RWPE2 (cell line): ENCODE data around the gene MRNIP.

Experiments
- ATAC-seq: fragments of 200-7000 bp; cut with Tn5 transposase; 3 replicates; pipeline ENCODE4 v1.9.1; 2021; ENCODE audit warnings: low read depth
- DNase-seq: peaks from one replicate; pipeline ENCODE4 v3.0.0-alpha.2; 2020; ENCODE audit warnings: low spot score
- H3K27ac ChIP-seq: fragments of 450-650 bp; 2 replicates; pipeline ENCODE4 v1.5.1; 2017; ENCODE audit warnings: mild to moderate bottlenecking; ENCODE audit not compliant: poor library complexity, severe bottlenecking
- H3K27me3 ChIP-seq: fragments of 250-450 bp; sonication (Bioruptor Pico); 2 replicates; pipeline ENCODE4 v1.5.1; 2021; ENCODE audit warnings: mild to moderate bottlenecking, moderate library complexity; ENCODE audit not compliant: insufficient read depth, poor library complexity, severe bottlenecking
- H3K36me3 ChIP-seq: fragments of 250-450 bp; sonication (Bioruptor Pico); 2 replicates; pipeline ENCODE4 v1.5.1; 2020; ENCODE audit warnings: low read depth, mild to moderate bottlenecking, moderate library complexity
- H3K4me1 ChIP-seq: fragments of 250-450 bp; sonication (Bioruptor Pico); 2 replicates; pipeline ENCODE4 v1.5.1; 2021; ENCODE audit warnings: mild to moderate bottlenecking, moderate library complexity; ENCODE audit not compliant: insufficient read depth, poor library complexity, severe bottlenecking
- H3K4me3 ChIP-seq: fragments of 250-450 bp; sonication (Bioruptor Pico); 2 replicates; pipeline ENCODE4 v1.5.1; 2021; ENCODE audit warnings: mild to moderate bottlenecking, moderate library complexity; ENCODE audit not compliant: severe bottlenecking
- H3K9me3 ChIP-seq: fragments of 250-450 bp; sonication (Bioruptor Pico); 2 replicates; pipeline ENCODE4 v1.5.1; 2021; ENCODE audit warnings: mild to moderate bottlenecking, moderate library complexity; ENCODE audit not compliant: severe bottlenecking
- TF ChIP-seq, protein P1 (sequence below): fragments of 450-650 bp; IDR thresholded peaks from one replicate; pipeline ENCODE4 v1.5.1; 2017; ENCODE audit warnings: mild to moderate bottlenecking, moderate library complexity; ENCODE audit not compliant: poor library complexity, severe bottlenecking

MRNIP gene

DNA sequence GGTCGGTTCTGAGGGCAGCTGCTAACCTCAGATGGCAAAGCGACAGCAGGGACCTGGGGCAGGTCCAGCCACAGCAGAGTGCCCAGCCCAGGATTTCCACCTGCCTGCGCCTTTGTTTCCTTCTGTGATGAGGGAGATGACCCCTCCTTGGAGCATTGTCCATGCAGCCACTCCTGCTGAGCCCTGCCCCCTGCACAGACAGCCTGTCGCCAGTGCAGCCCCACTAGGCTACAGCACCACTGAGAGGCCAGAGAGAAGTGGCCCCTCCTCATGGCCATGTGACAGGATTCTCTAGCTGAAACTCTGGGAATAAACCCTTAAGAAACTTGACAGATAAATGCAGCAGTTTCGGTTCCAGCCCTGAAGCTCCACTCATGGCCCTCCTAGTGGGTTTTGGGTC, 10.5 kb upstream of the MRNIP start:
- peaks cover 48% of the 10 kb centered on the region for H3K36me3 ChIP-seq
- peak; percentile 48 for DNase-seq

DNA sequence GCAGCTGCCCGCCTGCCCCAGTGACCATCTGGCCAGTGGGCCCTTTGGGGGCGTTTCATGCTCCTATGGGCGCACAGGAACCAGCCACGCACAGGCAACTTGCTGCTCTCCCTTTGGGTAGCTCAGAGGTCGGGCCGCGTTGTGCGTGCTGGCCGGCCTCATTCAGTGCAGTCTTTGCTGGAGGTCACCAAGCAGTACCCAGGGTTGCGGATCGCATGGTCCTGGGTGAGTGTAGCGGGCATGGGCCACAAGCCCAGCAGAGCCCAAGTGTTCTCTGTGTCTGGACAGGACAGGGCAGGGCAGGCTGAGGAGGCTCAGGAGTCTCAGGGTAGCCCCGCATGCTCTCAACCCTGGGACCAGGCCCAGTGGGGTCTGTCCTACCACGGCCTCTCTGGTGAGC, 9.9 kb upstream of the MRNIP start:
- H3K4me1 ChIP-seq, result peaks cover 7% of the 10 kb centered on the region
- TF ChIP-seq, protein P1, sequence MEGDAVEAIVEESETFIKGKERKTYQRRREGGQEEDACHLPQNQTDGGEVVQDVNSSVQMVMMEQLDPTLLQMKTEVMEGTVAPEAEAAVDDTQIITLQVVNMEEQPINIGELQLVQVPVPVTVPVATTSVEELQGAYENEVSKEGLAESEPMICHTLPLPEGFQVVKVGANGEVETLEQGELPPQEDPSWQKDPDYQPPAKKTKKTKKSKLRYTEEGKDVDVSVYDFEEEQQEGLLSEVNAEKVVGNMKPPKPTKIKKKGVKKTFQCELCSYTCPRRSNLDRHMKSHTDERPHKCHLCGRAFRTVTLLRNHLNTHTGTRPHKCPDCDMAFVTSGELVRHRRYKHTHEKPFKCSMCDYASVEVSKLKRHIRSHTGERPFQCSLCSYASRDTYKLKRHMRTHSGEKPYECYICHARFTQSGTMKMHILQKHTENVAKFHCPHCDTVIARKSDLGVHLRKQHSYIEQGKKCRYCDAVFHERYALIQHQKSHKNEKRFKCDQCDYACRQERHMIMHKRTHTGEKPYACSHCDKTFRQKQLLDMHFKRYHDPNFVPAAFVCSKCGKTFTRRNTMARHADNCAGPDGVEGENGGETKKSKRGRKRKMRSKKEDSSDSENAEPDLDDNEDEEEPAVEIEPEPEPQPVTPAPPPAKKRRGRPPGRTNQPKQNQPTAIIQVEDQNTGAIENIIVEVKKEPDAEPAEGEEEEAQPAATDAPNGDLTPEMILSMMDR, result no peak
- no peaks in the 10 kb centered on the region for H3K27me3 ChIP-seq
- H3K36me3 ChIP-seq, result peaks cover 48% of the 10 kb centered on the region
- H3K9me3 ChIP-seq, result no peaks in the 10 kb centered on the region
- no peak for ATAC-seq
- DNase-seq, result peak; percentile 58
- no peak overlapping the region for H3K27ac ChIP-seq
- no peak overlapping the region for H3K4me3 ChIP-seq

More for the DNA sequence above, 10.5 kb upstream of the MRNIP start:
- Histone ChIP-seq H3K4me3 (no peak overlapping the region), H3K27ac (no peak overlapping the region), H3K27me3 (no peaks in the 10 kb centered on the region), H3K4me1 (peaks cover 7% of the 10 kb centered on the region), H3K9me3 (no peaks in the 10 kb centered on the region)
- ATAC-seq, result no peak
- TF ChIP-seq, protein P1, result no peak

DNA sequence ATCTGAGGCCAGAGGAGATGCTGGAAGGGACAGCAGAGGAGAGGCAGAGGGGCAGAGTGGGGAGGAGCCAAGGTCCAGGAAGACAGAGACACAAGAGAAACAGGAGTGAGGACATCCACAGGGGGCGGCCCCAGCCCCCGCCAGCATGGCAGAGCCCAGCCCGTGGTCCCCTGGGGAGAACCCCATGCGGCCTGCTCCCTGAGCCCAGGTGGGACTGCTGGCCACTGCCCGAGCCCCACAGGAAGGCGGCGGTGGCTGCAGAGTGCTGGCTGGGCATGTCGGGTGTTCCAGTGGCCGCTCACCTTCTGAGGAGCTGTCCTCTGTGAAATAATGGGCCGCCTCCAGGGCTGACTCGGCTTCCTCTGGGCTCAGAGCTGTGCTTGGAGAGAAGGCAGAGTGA, 8.9 kb upstream of the MRNIP start:
- Histone ChIP-seq H3K4me3 (no peak overlapping the region), H3K27me3 (no peaks in the 10 kb centered on the region), H3K36me3 (peaks cover 48% of the 10 kb centered on the region), H3K4me1 (peaks cover 7% of the 10 kb centered on the region), H3K27ac (no peak overlapping the region), H3K9me3 (no peaks in the 10 kb centered on the region)
- ATAC-seq (no peak), DNase-seq (no peak)
- TF ChIP-seq, protein P1, result no peak

GRCh38 chr5:179867079-179867465, 8.5 kb upstream of the MRNIP start:
- TF ChIP-seq, protein P1, result no peak
- H3K27ac ChIP-seq, result no peak overlapping the region
- DNase-seq, result no peak

DNA sequence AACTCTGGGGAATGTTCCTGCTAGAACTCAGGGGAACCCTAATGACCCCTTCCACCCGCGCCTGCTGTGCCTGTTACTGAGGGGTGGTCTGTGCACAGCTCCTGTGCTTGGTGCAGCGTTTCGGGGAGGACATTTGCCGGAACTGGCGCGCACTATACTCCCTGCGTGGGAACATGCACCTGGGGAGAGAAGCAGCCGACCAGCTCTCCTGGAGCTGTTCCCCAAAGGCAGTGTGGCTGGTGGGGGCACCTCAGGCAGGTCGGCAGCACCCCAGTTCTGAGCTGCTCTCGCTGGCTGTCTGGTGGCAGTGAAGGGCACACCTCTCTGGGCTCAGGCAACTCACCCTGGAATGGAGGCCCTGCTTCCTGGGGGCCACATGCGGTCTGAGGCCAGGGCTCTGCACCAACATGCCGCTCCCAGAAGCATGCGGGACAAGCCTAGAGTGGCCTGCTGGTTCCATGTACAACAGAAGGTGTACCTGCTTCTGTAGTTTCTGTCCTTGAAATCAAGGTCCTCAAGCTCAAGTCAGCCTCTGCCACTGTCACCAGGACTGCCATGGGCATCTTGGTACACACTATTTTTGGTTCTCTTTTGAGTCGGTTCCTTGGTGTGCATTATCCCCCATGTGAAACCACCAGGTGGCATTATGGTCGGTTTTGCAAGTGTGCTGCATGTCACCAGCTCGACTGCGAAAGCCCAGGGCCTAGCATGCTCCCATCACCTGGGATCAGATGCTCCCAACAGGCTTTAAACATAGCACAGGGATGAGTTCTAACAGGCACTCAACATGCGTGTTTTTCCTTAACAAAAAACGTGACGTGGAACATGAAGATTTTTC, 7.8 kb upstream of the MRNIP start:
- Histone ChIP-seq H3K4me3 (no peak overlapping the region), H3K27ac (peak overlapping the region; percentile 12), H3K36me3 (peaks cover 44% of the 10 kb centered on the region), H3K4me1 (peaks cover 7% of the 10 kb centered on the region), H3K9me3 (no peaks in the 10 kb centered on the region), H3K27me3 (no peaks in the 10 kb centered on the region)
- ATAC-seq, result peak; percentile 5; the same call in 2 of the 3 replicates
- DNase-seq, result no peak
- TF ChIP-seq, protein P1, result peak; percentile 11

More at GRCh38 chr5:179867079-179867465, 8.5 kb upstream of the MRNIP start:
- no peaks in the 10 kb centered on the region for H3K9me3 ChIP-seq
- H3K27me3 ChIP-seq, result no peaks in the 10 kb centered on the region
- peaks cover 7% of the 10 kb centered on the region for H3K4me1 ChIP-seq
- no peak overlapping the region for H3K4me3 ChIP-seq
- H3K36me3 ChIP-seq, result peaks cover 44% of the 10 kb centered on the region
- no peak for ATAC-seq
